HEK293T (cell line): ENCODE measurements around the gene PRDM16.

Experiments
- ARNT ChIP-seq: fragments of 450-650 bp; IDR thresholded peaks from 2 replicates; pipeline ENCODE4 v1.6.1; 2017; ENCODE audit warnings: mild to moderate bottlenecking
- HDGF ChIP-seq: fragments of 450-650 bp; IDR thresholded peaks from 2 replicates; pipeline ENCODE4 v1.6.1; 2017; ENCODE audit warnings: antibody characterized with exemption, borderline replicate concordance
- LEF1 ChIP-seq: fragments of 450-650 bp; IDR thresholded peaks from 2 replicates; pipeline ENCODE4 v1.6.1; 2017; ENCODE audit warnings: mild to moderate bottlenecking, borderline replicate concordance
- NFRKB ChIP-seq: fragments of 450-650 bp; IDR thresholded peaks from 2 replicates; pipeline ENCODE4 v1.6.1; 2016; ENCODE audit warnings: mild to moderate bottlenecking, moderate library complexity
- SP1 ChIP-seq: fragments of 450-650 bp; IDR thresholded peaks from 2 replicates; pipeline ENCODE4 v1.6.1; 2017
- ZNF384 ChIP-seq: fragments of 450-650 bp; IDR thresholded peaks from 2 replicates; pipeline ENCODE4 v1.6.1; 2016

DNA sequence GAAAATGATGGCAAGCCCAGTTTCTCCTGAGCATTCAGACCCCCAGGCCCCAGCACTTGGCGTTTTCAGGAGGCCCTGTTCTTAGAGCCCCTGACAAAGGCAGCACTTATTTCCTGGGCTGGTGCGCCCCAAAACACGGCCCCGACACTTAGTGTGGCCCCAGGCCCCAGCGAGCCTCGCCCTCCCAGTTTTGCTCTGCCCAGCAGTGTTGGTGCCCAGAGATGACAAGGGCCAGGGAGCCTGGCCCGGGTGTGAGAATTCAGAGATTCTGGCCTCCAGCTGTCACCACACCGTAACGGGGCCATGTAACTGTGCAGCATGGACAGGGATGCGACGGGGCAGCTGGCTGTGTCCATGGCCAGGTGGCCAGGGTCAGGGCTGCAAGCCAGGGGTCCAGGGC lies 367.4 kb downstream of the PRDM16 start:
- TF ChIP-seq ZNF384 (no peak), HDGF (no peak), NFRKB (no peak), ARNT (no peak), LEF1 (no peak), SP1 (no peak)
